ACC112 (cell line): ENCODE results near the gene CLIP4.

Experiments used
- H2AFZ ChIP-seq: fragments of 200-600 bp; sonication (generic); one replicate; pipeline ENCODE4 v1.6.0; 2017; ENCODE audit warnings: antibody characterized with exemption, low read length; ENCODE audit not compliant: unreplicated experiment
- H3K27ac ChIP-seq: fragments of 200-600 bp; sonication (generic); 2 replicates; pipeline ENCODE4 v1.5.1; 2014; ENCODE audit warnings: low read depth, mild to moderate bottlenecking, antibody characterized with exemption, low read length, moderate library complexity
- H3K27me3 ChIP-seq: fragments of 200-600 bp; sonication (generic); 2 replicates; pipeline ENCODE4 v1.6.1; 2014; ENCODE audit warnings: mild to moderate bottlenecking, antibody characterized with exemption, low read length, moderate library complexity, mixed read lengths; ENCODE audit not compliant: insufficient read depth
- H3K36me3 ChIP-seq: fragments of 200-600 bp; sonication (generic); 2 replicates; pipeline ENCODE4 v1.6.1; 2016; ENCODE audit warnings: mild to moderate bottlenecking, antibody characterized with exemption, low read length, moderate library complexity, mixed read lengths; ENCODE audit not compliant: insufficient read depth
- H3K4me1 ChIP-seq: fragments of 200-600 bp; sonication (generic); one replicate; pipeline ENCODE4 v1.6.1; 2016; ENCODE audit warnings: low read length, mixed read lengths; ENCODE audit not compliant: insufficient read depth, unreplicated experiment, control insufficient read depth
- H3K4me3 ChIP-seq: fragments of 200-600 bp; sonication (generic); 2 replicates; pipeline ENCODE4 v1.5.1; 2014; ENCODE audit warnings: mild to moderate bottlenecking, low read depth, low read length
- H3K79me2 ChIP-seq: fragments of 200-600 bp; sonication (generic); one replicate; pipeline ENCODE4 v1.6.0; 2016; ENCODE audit warnings: low read length; ENCODE audit not compliant: control insufficient read depth, unreplicated experiment, insufficient read depth

Gene CLIP4

DNA sequence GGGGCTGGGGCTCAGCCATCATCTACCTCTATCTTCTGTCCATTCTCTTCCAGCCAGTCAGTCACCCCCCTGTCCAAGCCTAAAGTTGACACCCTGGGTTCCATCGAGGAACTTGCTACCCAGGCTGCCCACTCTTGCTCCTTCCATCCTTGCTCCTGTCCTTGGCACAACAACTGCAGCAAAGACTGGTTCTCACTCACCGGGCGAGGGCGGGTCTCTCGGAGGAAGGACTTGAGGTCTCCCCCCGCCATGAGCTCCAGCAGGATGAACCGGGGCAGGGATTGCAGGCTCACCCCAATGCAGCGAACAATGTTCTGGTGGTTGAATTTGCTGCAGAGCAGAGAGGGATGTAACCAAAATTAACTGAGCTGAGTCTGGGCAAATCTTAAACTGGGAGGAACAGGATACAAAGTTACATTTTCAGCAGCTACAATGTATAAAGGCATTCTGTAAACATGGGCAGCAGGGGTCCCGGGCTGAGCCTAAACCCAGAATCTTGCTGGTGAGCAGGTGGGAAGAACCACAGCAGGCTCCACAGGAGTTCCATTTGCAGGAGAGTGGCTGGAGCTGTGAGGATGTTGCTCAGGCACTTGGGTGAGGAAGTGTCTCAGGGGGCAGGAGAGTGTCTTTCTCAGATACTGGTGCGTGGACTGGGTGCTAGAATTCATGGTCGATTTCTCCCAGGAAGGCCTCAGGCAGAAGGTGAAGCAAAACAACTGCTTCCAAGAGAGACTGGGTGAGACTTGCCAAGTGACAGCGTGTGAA lies 105.5 kb downstream of the CLIP4 start:
- Histone ChIP-seq H2AFZ (no peak overlapping the region), H3K79me2 (no peaks in the 10 kb centered on the region), H3K27ac (no peak overlapping the region), H3K4me1 (peaks cover 20% of the 10 kb centered on the region), H3K4me3 (no peak overlapping the region), H3K36me3 (no peaks in the 10 kb centered on the region), H3K27me3 (peaks cover 25% of the 10 kb centered on the region)

DNA sequence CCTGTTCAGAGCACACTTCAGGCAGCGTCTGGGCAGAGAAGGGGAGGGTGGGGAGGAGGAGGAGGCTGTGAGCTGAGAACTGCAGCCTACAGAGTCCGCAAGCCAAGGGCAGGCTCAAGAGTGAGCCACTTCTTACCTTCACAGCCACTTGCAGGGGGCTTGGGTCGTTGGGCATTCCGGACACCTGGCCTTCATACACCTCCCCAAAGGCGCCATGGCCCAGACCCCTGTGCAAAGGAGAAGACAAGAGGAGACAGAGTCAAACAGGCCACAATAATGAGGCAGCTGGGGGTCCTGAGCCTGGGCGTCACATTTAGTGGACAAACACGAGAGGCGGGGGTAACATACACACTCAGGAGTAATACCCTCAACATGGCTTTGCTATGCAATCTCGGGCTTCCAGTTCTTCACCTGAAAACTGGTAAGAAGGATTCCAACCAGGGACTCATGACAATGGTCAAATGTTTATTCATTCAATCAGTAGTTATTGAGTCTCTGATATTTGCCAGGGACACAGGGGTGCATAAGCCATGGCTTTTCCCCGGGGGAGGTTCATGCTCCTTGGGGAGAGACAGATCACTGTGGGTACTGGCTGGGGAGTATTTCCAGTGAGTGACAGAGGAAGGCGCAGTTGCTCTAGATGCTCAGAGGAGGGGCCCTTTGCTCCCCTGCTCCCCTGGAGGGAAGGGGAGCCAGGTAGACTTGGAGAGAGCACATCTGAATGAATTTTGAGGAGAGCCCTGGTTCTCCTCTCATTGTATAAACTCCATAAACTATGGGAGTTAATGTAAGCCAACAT lies 107.4 kb downstream of the CLIP4 start:
- Histone ChIP-seq H3K36me3 (no peaks in the 10 kb centered on the region), H3K4me3 (no peak overlapping the region), H3K27ac (no peak overlapping the region), H3K4me1 (peaks cover 20% of the 10 kb centered on the region), H3K27me3 (peaks cover 37% of the 10 kb centered on the region), H2AFZ (no peak overlapping the region), H3K79me2 (no peaks in the 10 kb centered on the region)

DNA sequence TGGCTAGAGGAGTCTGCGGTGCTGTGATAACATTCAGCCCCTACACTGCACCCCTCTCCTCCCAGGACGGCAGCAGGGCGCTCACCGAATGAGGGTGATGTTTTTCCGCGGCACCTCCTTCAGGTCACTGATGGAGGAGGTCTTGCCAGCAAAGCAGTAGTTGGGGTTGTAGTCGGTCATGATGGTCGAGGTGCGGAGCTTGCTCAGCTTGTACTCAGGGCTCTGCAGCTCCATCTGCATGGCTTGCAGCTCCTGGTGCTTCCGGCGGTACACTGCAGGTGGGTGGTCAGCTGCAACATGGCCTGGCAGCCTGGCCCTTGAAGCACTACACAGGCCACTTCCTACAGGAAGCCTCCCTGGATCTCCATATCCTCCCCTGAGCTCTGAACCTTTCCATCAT lies 108.0 kb downstream of the CLIP4 start:
- no peaks in the 10 kb centered on the region for H3K36me3 ChIP-seq
- no peak overlapping the region for H2AFZ ChIP-seq
- no peak overlapping the region for H3K4me3 ChIP-seq
- no peaks in the 10 kb centered on the region for H3K79me2 ChIP-seq
- H3K27me3 ChIP-seq = peaks cover 43% of the 10 kb centered on the region
- peaks cover 21% of the 10 kb centered on the region for H3K4me1 ChIP-seq
- H3K27ac ChIP-seq = no peak overlapping the region

- peaks cover 23% of the 10 kb centered on the region for H3K4me1 ChIP-seq
- H3K79me2 ChIP-seq = no peaks in the 10 kb centered on the region
- H3K27me3 ChIP-seq = peaks cover 48% of the 10 kb centered on the region
- peak overlapping the region; percentile 44; the same call in 1 of the 2 replicates for H3K27ac ChIP-seq
- no peak overlapping the region for H3K4me3 ChIP-seq
- no peaks in the 10 kb centered on the region for H3K36me3 ChIP-seq
- no peak overlapping the region for H2AFZ ChIP-seq
These were observed 108.9 kb downstream of the CLIP4 start for GRCh38 chr2:29223851-29224692.

DNA sequence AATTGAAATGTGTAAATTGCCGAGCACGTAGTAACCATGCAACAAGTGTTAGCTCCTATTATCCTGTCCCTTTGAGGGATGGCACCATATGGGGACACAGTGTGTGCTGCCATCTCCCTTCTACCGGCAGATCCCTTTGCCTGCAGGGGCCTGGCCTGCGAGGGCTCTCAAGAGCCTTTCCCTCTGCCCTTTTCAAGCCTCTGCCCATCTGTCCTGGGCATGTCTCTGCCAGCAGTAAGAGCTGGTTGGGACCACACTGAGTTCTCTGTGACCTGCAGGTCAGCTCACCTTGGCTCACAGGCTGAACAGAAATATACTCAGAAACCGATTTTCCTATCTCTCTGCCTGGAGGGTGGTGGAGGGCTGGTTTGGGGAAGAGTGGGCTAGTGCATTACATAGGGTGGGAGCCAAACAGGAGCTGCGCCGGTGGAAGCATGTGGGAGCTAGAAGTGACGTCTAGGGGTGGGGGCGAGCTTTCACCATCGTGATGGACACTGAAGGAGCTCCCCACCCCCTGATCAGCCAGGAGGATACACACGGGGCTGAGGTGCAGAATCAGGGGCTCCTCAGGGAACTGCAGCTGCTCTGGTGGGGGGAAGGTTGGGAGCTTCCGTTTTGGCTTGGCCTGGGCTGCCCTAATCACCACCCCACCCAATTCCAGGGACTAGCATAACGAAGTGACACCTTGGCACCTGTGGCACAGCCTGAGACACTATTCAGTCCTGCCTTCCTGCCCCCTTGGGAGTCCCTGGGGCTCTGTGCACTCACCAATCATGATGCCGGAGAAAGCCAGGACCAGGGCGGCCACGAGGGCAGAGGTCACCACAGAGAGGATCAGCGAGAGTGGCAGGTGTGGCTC lies 109.7 kb downstream of the CLIP4 start:
- Histone ChIP-seq H3K4me1 (peaks cover 23% of the 10 kb centered on the region), H3K27ac (no peak overlapping the region), H3K79me2 (no peaks in the 10 kb centered on the region), H2AFZ (no peak overlapping the region), H3K4me3 (no peak overlapping the region), H3K36me3 (no peaks in the 10 kb centered on the region), H3K27me3 (peaks cover 50% of the 10 kb centered on the region)

- Histone ChIP-seq H3K36me3 (no peaks in the 10 kb centered on the region), H3K4me3 (no peak overlapping the region), H3K79me2 (no peaks in the 10 kb centered on the region), H3K27me3 (peaks cover 54% of the 10 kb centered on the region), H2AFZ (no peak overlapping the region), H3K4me1 (peaks cover 23% of the 10 kb centered on the region), H3K27ac (no peak overlapping the region)
These were observed 110.6 kb downstream of the CLIP4 start for GRCh38 chr2:29225814-29226213.

GRCh38 chr2:29226375-29226774 lies 111.2 kb downstream of the CLIP4 start:
- Histone ChIP-seq H3K27ac (no peak overlapping the region), H3K36me3 (no peaks in the 10 kb centered on the region), H2AFZ (no peak overlapping the region), H3K79me2 (no peaks in the 10 kb centered on the region), H3K4me3 (no peak overlapping the region), H3K4me1 (peaks cover 23% of the 10 kb centered on the region), H3K27me3 (peaks cover 49% of the 10 kb centered on the region)

- no peaks in the 10 kb centered on the region for H3K79me2 ChIP-seq
- H3K27me3 ChIP-seq = peaks cover 44% of the 10 kb centered on the region
- no peak overlapping the region for H3K27ac ChIP-seq
- H3K4me3 ChIP-seq = no peak overlapping the region
- H2AFZ ChIP-seq = no peak overlapping the region
- peaks cover 23% of the 10 kb centered on the region for H3K4me1 ChIP-seq
- no peaks in the 10 kb centered on the region for H3K36me3 ChIP-seq
These were observed 111.6 kb downstream of the CLIP4 start for GRCh38 chr2:29226808-29227207.

DNA sequence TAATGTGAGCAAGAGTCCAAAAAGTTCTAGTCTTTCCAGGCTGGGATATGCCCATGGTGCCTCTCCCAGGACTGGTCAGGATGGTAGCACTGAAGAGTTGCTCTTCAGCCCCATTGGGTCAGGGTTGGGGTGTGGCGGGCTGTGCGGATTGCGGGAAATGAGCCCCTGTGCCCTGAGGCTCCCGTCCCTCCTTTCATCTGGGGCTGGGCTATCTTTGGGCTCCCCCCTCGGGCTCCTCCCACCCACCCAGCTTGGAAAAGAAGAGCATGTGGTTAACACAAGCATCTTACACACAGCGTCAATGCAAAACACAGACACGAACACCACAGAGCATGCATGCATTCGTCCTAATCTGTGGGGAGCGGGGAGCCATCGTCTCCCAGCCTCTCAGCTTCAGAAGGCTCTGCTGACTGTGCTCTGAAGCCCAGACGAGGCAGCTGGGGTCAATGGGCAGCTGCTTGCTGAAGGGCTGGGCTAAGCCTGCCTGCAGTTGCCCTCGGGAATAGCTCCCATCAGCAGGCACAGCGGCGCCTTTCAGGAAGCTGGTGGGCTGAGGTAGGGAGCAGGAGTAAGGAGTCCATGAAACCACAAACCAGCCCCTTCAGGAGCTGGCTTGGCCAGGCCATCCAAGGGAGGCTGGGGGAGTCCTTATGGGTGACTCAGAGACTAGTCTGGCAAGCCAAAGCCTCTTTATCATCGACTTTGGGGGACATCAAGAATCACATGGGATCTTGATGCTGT lies 112.9 kb downstream of the CLIP4 start:
- H3K79me2 ChIP-seq = no peaks in the 10 kb centered on the region
- H3K36me3 ChIP-seq = no peaks in the 10 kb centered on the region
- H3K4me1 ChIP-seq = peaks cover 22% of the 10 kb centered on the region
- H2AFZ ChIP-seq = no peak overlapping the region
- H3K27me3 ChIP-seq = peaks cover 44% of the 10 kb centered on the region
- no peak overlapping the region for H3K4me3 ChIP-seq
- H3K27ac ChIP-seq = no peak overlapping the region
